ENCODE results near the gene KCTD12.

Gene KCTD12

GRCh38 chr13:76868371-76868770 is 17.8 kb downstream of the KCTD12 start:
- H4K20me1 ChIP-seq (ENCODE audit: insufficient read depth, low read length): no peaks in the 10 kb centered on the region
- no peak overlapping the region for H3K9ac ChIP-seq (ENCODE audit: low read depth, low read length)
- no peak for TF ChIP-seq EZH2 (IDR thresholded peaks at IDR 0.05; ENCODE audit: borderline replicate concordance, low read depth, low read length, severe bottlenecking)
- no peak for TF ChIP-seq CTCF (IDR thresholded peaks at IDR 0.05; ENCODE audit: borderline replicate concordance, extremely low read depth, low read length, poor library complexity, severe bottlenecking)
- H3K9me3 ChIP-seq (ENCODE audit: insufficient read depth, low read length, severe bottlenecking): no peaks in the 10 kb centered on the region
- no peak overlapping the region for H2AFZ ChIP-seq (ENCODE audit: low read depth, low read length)
- DNase-seq: no peak
- H3K36me3 ChIP-seq (ENCODE audit: insufficient read depth, low read length): no peaks in the 10 kb centered on the region
- no peak overlapping the region for H3K4me2 ChIP-seq (ENCODE audit: insufficient read depth, low read length)
- no peak overlapping the region for H3K4me3 ChIP-seq (ENCODE audit: low read depth in 1 of 2, low read length in 2 of 2)
- no peaks in the 10 kb centered on the region for H3K79me2 ChIP-seq (ENCODE audit: insufficient read depth, low read length)
- ATAC-seq (ENCODE audit: insufficient read depth, low read depth): no peak
- no peaks in the 10 kb centered on the region for H3K4me1 ChIP-seq (ENCODE audit: insufficient read depth, low read length)
- H3K27me3 ChIP-seq (ENCODE audit: insufficient read depth, low read length, poor library complexity): peaks cover 5% of the 10 kb centered on the region
- H3K27ac ChIP-seq (ENCODE audit: low read length): no peak overlapping the region

- Histone ChIP-seq H3K4me3 (ENCODE audit: low read depth in 1 of 2, low read length in 2 of 2) (no peak overlapping the region), H2AFZ (ENCODE audit: low read depth, low read length) (no peak overlapping the region), H3K27ac (ENCODE audit: low read length) (no peak overlapping the region), H3K9ac (ENCODE audit: low read depth, low read length) (no peak overlapping the region), H4K20me1 (ENCODE audit: insufficient read depth, low read length) (no peaks in the 10 kb centered on the region), H3K4me2 (ENCODE audit: insufficient read depth, low read length) (no peak overlapping the region), H3K36me3 (ENCODE audit: insufficient read depth, low read length) (no peaks in the 10 kb centered on the region), H3K27me3 (ENCODE audit: insufficient read depth, low read length, poor library complexity) (peaks cover 5% of the 10 kb centered on the region), H3K4me1 (ENCODE audit: insufficient read depth, low read length) (no peaks in the 10 kb centered on the region), H3K79me2 (ENCODE audit: insufficient read depth, low read length) (no peaks in the 10 kb centered on the region), H3K9me3 (ENCODE audit: insufficient read depth, low read length, severe bottlenecking) (no peaks in the 10 kb centered on the region)
- ATAC-seq (ENCODE audit: insufficient read depth, low read depth) (no peak), DNase-seq (no peak)
- no peak for TF ChIP-seq CTCF (IDR thresholded peaks at IDR 0.05; ENCODE audit: borderline replicate concordance, extremely low read depth, low read length, poor library complexity, severe bottlenecking)
- TF ChIP-seq EZH2 (IDR thresholded peaks at IDR 0.05; ENCODE audit: borderline replicate concordance, low read depth, low read length, severe bottlenecking): no peak
Observed at GRCh38 chr13:76865996-76866503, 20.2 kb downstream of the KCTD12 start.

GRCh38 chr13:76865109-76865508 is 21.1 kb downstream of the KCTD12 start:
- no peak overlapping the region for H3K4me3 ChIP-seq (ENCODE audit: low read depth in 1 of 2, low read length in 2 of 2)
- no peaks in the 10 kb centered on the region for H4K20me1 ChIP-seq (ENCODE audit: insufficient read depth, low read length)
- TF ChIP-seq EZH2 (IDR thresholded peaks at IDR 0.05; ENCODE audit: borderline replicate concordance, low read depth, low read length, severe bottlenecking): no peak
- no peak for TF ChIP-seq CTCF (IDR thresholded peaks at IDR 0.05; ENCODE audit: borderline replicate concordance, extremely low read depth, low read length, poor library complexity, severe bottlenecking)
- no peak overlapping the region for H2AFZ ChIP-seq (ENCODE audit: low read depth, low read length)
- no peaks in the 10 kb centered on the region for H3K9me3 ChIP-seq (ENCODE audit: insufficient read depth, low read length, severe bottlenecking)
- H3K79me2 ChIP-seq (ENCODE audit: insufficient read depth, low read length): no peaks in the 10 kb centered on the region
- ATAC-seq (ENCODE audit: insufficient read depth, low read depth) (no peak), DNase-seq (no peak)
- H3K9ac ChIP-seq (ENCODE audit: low read depth, low read length): no peak overlapping the region
- no peaks in the 10 kb centered on the region for H3K36me3 ChIP-seq (ENCODE audit: insufficient read depth, low read length)
- no peak overlapping the region for H3K4me2 ChIP-seq (ENCODE audit: insufficient read depth, low read length)
- H3K27ac ChIP-seq (ENCODE audit: low read length): no peak overlapping the region
- H3K4me1 ChIP-seq (ENCODE audit: insufficient read depth, low read length): no peaks in the 10 kb centered on the region
- H3K27me3 ChIP-seq (ENCODE audit: insufficient read depth, low read length, poor library complexity): peaks cover 2% of the 10 kb centered on the region

- no peak overlapping the region for H3K9ac ChIP-seq (ENCODE audit: low read depth, low read length)
- H4K20me1 ChIP-seq (ENCODE audit: insufficient read depth, low read length): no peaks in the 10 kb centered on the region
- TF ChIP-seq EZH2 (IDR thresholded peaks at IDR 0.05; ENCODE audit: borderline replicate concordance, low read depth, low read length, severe bottlenecking) (no peak), CTCF (IDR thresholded peaks at IDR 0.05; ENCODE audit: borderline replicate concordance, extremely low read depth, low read length, poor library complexity, severe bottlenecking) (no peak)
- H3K27me3 ChIP-seq (ENCODE audit: insufficient read depth, low read length, poor library complexity): no peaks in the 10 kb centered on the region
- ATAC-seq (ENCODE audit: insufficient read depth, low read depth) (no peak), DNase-seq (no peak)
- no peak overlapping the region for H2AFZ ChIP-seq (ENCODE audit: low read depth, low read length)
- H3K4me1 ChIP-seq (ENCODE audit: insufficient read depth, low read length): no peaks in the 10 kb centered on the region
- H3K9me3 ChIP-seq (ENCODE audit: insufficient read depth, low read length, severe bottlenecking): no peaks in the 10 kb centered on the region
- H3K36me3 ChIP-seq (ENCODE audit: insufficient read depth, low read length): no peaks in the 10 kb centered on the region
- H3K4me2 ChIP-seq (ENCODE audit: insufficient read depth, low read length): no peak overlapping the region
- no peak overlapping the region for H3K27ac ChIP-seq (ENCODE audit: low read length)
- no peaks in the 10 kb centered on the region for H3K79me2 ChIP-seq (ENCODE audit: insufficient read depth, low read length)
- no peak overlapping the region for H3K4me3 ChIP-seq (ENCODE audit: low read depth in 1 of 2, low read length in 2 of 2)
Observed at GRCh38 chr13:76864259-76864658, 21.9 kb downstream of the KCTD12 start.
